ENCODE results near the gene TBCEL.

Gene TBCEL

DNA sequence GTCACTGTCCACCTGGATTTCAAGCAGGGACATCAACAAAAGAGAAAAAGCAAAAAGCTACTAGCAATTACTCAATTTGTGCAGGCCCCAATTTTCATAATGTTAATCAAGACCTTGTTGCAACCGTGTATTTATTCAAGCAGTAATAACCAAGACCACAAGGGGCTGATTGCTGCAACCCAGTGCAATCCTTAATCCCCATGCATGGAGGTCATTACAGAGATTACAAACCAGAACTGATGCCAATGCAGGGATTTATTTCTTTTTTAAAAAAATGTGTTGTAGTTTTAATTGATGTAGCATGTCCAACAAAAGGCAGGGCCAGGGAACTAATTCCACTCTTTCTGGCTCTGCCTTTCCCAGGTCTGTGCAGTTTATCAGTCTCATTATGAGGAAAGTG lies 95.5 kb downstream of the TBCEL start:
- Histone ChIP-seq H3K4me1 (ENCODE audit: low read length) (peaks cover 8% of the 10 kb centered on the region; the same call in 1 of the 2 replicates), H3K4me2 (ENCODE audit: low read length) (no peak overlapping the region), H2AFZ (ENCODE audit: low read depth, low read length) (no peak overlapping the region), H3K79me2 (ENCODE audit: low read length) (no peaks in the 10 kb centered on the region), H3K36me3 (replicated peaks; ENCODE audit: low read depth, low read length) (no peaks in the 10 kb centered on the region), H4K20me1 (ENCODE audit: insufficient read depth, low read length) (no peaks in the 10 kb centered on the region), H3K27me3 (ENCODE audit: low read depth, low read length) (peaks cover 2% of the 10 kb centered on the region; the same call in 1 of the 2 replicates), H3K9ac (ENCODE audit: low read length) (no peak overlapping the region), H3K27ac (ENCODE audit: low read length) (no peak overlapping the region), H3K9me3 (ENCODE audit: insufficient read depth, low read length) (no peaks in the 10 kb centered on the region), H3K4me3 (ENCODE audit: low read length) (no peak overlapping the region)
- no peak for TF ChIP-seq EZH2phosphoT487 (IDR thresholded peaks at IDR 0.05; ENCODE audit: low read depth)
- TF ChIP-seq, protein P1, sequence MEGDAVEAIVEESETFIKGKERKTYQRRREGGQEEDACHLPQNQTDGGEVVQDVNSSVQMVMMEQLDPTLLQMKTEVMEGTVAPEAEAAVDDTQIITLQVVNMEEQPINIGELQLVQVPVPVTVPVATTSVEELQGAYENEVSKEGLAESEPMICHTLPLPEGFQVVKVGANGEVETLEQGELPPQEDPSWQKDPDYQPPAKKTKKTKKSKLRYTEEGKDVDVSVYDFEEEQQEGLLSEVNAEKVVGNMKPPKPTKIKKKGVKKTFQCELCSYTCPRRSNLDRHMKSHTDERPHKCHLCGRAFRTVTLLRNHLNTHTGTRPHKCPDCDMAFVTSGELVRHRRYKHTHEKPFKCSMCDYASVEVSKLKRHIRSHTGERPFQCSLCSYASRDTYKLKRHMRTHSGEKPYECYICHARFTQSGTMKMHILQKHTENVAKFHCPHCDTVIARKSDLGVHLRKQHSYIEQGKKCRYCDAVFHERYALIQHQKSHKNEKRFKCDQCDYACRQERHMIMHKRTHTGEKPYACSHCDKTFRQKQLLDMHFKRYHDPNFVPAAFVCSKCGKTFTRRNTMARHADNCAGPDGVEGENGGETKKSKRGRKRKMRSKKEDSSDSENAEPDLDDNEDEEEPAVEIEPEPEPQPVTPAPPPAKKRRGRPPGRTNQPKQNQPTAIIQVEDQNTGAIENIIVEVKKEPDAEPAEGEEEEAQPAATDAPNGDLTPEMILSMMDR (IDR thresholded peaks at IDR 0.05; ENCODE audit: low read depth, low read length): no peak

DNA sequence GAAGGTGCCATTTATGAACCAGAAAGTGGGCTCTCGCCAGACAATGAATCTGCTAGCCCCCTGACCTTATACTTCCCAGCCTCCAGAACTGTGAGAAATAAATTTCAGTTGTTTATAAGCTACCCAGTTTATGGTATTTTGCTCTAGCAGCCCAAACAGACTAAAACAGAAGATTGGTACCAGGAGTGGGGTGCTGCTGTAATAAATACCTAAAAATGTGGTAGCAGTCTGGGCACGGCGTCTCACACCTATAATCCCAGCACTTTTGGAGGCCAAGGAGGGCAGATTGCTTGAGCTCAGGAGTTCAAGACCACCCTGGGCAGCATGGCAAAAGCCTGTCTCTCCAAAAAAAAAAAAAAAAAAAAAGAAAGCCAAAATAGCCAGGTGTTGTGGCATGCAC lies 98.4 kb downstream of the TBCEL start:
- Histone ChIP-seq H3K4me2 (ENCODE audit: low read length) (no peak overlapping the region), H3K27ac (ENCODE audit: low read length) (no peak overlapping the region), H3K9me3 (ENCODE audit: insufficient read depth, low read length) (no peaks in the 10 kb centered on the region), H3K9ac (ENCODE audit: low read length) (no peak overlapping the region), H2AFZ (ENCODE audit: low read depth, low read length) (no peak overlapping the region), H3K4me1 (ENCODE audit: low read length) (peaks cover 8% of the 10 kb centered on the region; the same call in 1 of the 2 replicates), H3K36me3 (replicated peaks; ENCODE audit: low read depth, low read length) (no peaks in the 10 kb centered on the region), H4K20me1 (ENCODE audit: insufficient read depth, low read length) (no peaks in the 10 kb centered on the region), H3K27me3 (ENCODE audit: low read depth, low read length) (no peaks in the 10 kb centered on the region; the same call in 1 of the 2 replicates), H3K79me2 (ENCODE audit: low read length) (no peaks in the 10 kb centered on the region), H3K4me3 (ENCODE audit: low read length) (no peak overlapping the region)
- TF ChIP-seq EZH2phosphoT487 (IDR thresholded peaks at IDR 0.05; ENCODE audit: low read depth): no peak
- TF ChIP-seq, protein P1 (IDR thresholded peaks at IDR 0.05; ENCODE audit: low read depth, low read length): no peak

DNA sequence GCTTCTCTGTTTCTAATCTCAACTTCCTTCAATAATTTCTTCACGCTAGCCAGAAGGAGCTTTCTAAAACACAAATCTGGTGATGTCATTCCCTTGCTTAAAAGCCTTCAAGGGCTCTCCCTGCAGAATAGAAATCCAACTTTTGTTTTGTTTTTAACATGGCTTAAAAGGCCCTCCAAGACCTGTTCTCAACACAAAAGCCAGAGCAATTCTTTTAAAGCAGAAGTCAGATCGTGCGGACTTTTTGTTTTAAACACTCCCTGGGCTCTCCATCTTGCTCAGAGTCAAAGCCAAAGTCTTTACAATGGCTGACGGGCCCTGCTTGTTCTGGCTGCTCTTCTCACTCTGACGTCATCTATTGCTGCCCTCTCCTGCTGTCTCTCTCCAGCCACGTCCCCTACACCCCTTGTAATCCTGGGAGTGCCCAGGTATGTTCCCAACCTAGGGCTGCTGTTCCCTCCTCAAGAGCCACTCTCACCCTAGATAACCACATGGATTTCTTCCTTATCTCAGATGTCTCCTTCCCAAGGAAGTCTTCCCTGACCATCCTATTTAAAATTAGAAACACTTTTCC lies 99.7 kb downstream of the TBCEL start:
- no peaks in the 10 kb centered on the region for H3K79me2 ChIP-seq (ENCODE audit: low read length)
- H3K9ac ChIP-seq (ENCODE audit: low read length): no peak overlapping the region
- H3K27me3 ChIP-seq (ENCODE audit: low read depth, low read length): no peaks in the 10 kb centered on the region

DNA sequence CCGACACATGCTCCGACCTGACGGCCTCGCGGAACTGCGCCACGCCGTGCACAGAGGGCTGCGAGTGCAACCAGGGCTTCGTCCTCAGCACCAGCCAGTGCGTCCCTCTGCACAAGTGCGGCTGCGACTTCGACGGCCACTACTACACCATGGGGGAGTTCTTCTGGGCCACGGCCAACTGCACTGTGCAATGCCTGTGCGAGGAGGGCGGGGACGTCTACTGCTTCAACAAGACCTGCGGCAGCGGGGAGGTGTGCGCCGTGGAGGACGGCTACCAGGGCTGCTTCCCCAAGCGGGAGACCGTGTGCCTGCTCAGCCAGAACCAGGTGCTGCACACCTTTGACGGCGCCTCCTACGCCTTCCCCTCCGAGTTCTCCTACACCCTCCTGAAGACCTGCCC lies 103.9 kb downstream of the TBCEL start:
- no peak overlapping the region for H3K4me3 ChIP-seq (ENCODE audit: low read length)
- no peak overlapping the region for H2AFZ ChIP-seq (ENCODE audit: low read depth, low read length)
- no peaks in the 10 kb centered on the region for H4K20me1 ChIP-seq (ENCODE audit: insufficient read depth, low read length)
- no peaks in the 10 kb centered on the region for H3K79me2 ChIP-seq (ENCODE audit: low read length)
- H3K27ac ChIP-seq (ENCODE audit: low read length): no peak overlapping the region
- no peak overlapping the region for H3K9ac ChIP-seq (ENCODE audit: low read length)
- H3K9me3 ChIP-seq (ENCODE audit: insufficient read depth, low read length): no peaks in the 10 kb centered on the region
- no peak for TF ChIP-seq EZH2phosphoT487 (IDR thresholded peaks at IDR 0.05; ENCODE audit: low read depth)
- TF ChIP-seq, protein P1 (IDR thresholded peaks at IDR 0.05; ENCODE audit: low read depth, low read length): no peak
- no peaks in the 10 kb centered on the region for H3K27me3 ChIP-seq (ENCODE audit: low read depth, low read length)
- H3K4me2 ChIP-seq (ENCODE audit: low read length): no peak overlapping the region
- H3K36me3 ChIP-seq (replicated peaks; ENCODE audit: low read depth, low read length): no peaks in the 10 kb centered on the region
- H3K4me1 ChIP-seq (ENCODE audit: low read length): no peaks in the 10 kb centered on the region

More for the DNA sequence above, 99.7 kb downstream of the TBCEL start:
- no peaks in the 10 kb centered on the region for H3K36me3 ChIP-seq (replicated peaks; ENCODE audit: low read depth, low read length)
- no peaks in the 10 kb centered on the region for H3K9me3 ChIP-seq (ENCODE audit: insufficient read depth, low read length)
- no peak for TF ChIP-seq EZH2phosphoT487 (IDR thresholded peaks at IDR 0.05; ENCODE audit: low read depth)
- TF ChIP-seq, protein P1 (IDR thresholded peaks at IDR 0.05; ENCODE audit: low read depth, low read length): no peak
- H3K4me1 ChIP-seq (ENCODE audit: low read length): peaks cover 8% of the 10 kb centered on the region; the same call in 1 of the 2 replicates
- no peak overlapping the region for H2AFZ ChIP-seq (ENCODE audit: low read depth, low read length)
- no peaks in the 10 kb centered on the region for H4K20me1 ChIP-seq (ENCODE audit: insufficient read depth, low read length)
- H3K4me3 ChIP-seq (ENCODE audit: low read length): no peak overlapping the region
- H3K4me2 ChIP-seq (ENCODE audit: low read length): no peak overlapping the region
- no peak overlapping the region for H3K27ac ChIP-seq (ENCODE audit: low read length)

Data from OCI-LY3 (cell line).